ENCODE data around the gene IGFBP7.

IGFBP7 gene

DNA sequence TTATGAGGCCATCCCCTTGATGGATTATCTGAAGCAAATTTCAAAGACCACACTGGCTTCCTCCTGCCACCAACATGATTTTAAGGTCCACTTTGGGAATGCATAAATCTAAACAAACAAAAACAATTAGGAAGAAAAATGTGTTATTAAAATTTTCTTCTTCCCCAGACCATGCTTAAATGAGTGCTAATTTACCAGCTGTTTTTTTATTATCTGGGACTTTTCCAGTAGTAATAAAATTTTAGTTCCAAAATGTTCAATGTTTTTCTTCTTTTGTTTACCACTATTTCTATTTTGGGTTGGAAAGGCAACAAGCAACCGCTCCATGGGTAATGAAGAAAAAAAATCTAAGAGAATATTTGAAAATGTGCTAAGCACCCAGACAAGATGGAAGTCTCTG is 69.2 kb downstream of the IGFBP7 start:
- TF ChIP-seq Cebpa-rat (IDR thresholded peaks at IDR 0.05): no peak
- Histone ChIP-seq H3K4me3 (no peak overlapping the region), H3K27me3 (no peaks in the 10 kb centered on the region), H3K9me3 (replicated peaks in 1 of 11) (no peaks in the 10 kb centered on the region), H3K4me1 (peaks cover 0 to 23% (median 3%) of the 10 kb centered on the region in 10 experiments; a peak in 5 of 20 replicates), H3K9ac (no peak overlapping the region), H3K4me2 (no peak overlapping the region), H3K36me3 (peaks cover 0 to 86% (median 18%) of the 10 kb centered on the region in 11 experiments; a peak in 14 of 22 replicates), H3K27ac (no peak overlapping the region), H4K20me1 (peaks cover 0 to 10% (median 0%) of the 10 kb centered on the region in 11 experiments; a peak in 2 of 22 replicates)

DNA sequence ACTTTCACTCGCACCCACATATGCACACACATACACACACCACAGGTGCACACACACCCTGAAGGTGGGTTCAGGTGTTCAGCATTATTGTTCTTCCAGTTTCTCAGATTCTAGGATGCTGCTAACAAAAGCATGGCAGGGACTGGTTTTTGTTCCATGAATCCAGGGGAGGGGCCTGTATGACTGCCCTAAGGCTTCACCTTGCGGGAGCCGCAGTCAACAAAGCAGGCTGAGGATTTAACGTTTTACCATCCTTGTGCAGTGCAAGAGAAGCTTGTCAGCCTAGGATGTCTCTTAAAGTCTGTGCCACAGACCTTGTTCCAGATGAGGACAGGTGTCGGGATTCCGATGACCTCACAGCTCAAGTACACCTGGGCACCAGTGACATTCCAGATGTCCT is 69.7 kb downstream of the IGFBP7 start:
- Histone ChIP-seq H3K9ac (no peak overlapping the region), H3K4me3 (no peak overlapping the region), H4K20me1 (peaks cover 0 to 10% (median 0%) of the 10 kb centered on the region in 11 experiments; a peak in 2 of 22 replicates), H3K36me3 (peaks cover 0 to 82% (median 18%) of the 10 kb centered on the region in 11 experiments; a peak in 14 of 22 replicates), H3K9me3 (replicated peaks in 1 of 11) (no peaks in the 10 kb centered on the region), H3K4me2 (no peak overlapping the region), H3K4me1 (peaks cover 0 to 23% (median 3%) of the 10 kb centered on the region in 10 experiments; a peak in 5 of 20 replicates), H3K27me3 (no peaks in the 10 kb centered on the region), H3K27ac (no peak overlapping the region)
- no peak for TF ChIP-seq Cebpa-rat (IDR thresholded peaks at IDR 0.05)

DNA sequence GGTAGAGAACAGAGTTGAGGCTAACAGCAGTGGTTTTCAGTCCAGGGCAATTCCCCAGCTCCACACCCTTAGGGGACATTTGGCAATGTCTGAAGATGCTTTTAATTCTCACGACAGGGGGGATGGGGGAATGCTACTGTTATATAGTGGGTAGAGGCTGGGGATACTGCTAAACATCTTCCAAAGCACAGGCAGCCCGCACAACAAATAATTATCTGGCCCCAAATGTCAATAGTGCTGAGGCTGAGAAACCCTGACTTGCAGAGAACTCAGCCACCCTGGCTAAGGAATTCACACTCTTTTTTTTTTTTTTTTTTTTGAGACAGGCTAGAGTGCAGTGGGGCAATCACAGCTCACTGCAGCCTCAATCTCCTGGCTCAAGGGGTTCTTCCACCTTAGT is 70.8 kb downstream of the IGFBP7 start:
- Histone ChIP-seq H3K27ac (no peak overlapping the region), H3K4me1 (peaks cover 0 to 12% (median 3%) of the 10 kb centered on the region in 10 experiments; a peak in 5 of 20 replicates), H3K27me3 (no peaks in the 10 kb centered on the region), H3K9me3 (replicated peaks in 1 of 11) (no peaks in the 10 kb centered on the region), H3K4me3 (no peak overlapping the region), H3K9ac (no peak overlapping the region), H3K36me3 (peaks cover 0 to 73% (median 18%) of the 10 kb centered on the region in 11 experiments; a peak in 14 of 22 replicates), H4K20me1 (peaks cover 0 to 8% (median 0%) of the 10 kb centered on the region in 11 experiments; a peak in 2 of 22 replicates), H3K4me2 (no peak overlapping the region)
- no peak for TF ChIP-seq Cebpa-rat (IDR thresholded peaks at IDR 0.05)

DNA sequence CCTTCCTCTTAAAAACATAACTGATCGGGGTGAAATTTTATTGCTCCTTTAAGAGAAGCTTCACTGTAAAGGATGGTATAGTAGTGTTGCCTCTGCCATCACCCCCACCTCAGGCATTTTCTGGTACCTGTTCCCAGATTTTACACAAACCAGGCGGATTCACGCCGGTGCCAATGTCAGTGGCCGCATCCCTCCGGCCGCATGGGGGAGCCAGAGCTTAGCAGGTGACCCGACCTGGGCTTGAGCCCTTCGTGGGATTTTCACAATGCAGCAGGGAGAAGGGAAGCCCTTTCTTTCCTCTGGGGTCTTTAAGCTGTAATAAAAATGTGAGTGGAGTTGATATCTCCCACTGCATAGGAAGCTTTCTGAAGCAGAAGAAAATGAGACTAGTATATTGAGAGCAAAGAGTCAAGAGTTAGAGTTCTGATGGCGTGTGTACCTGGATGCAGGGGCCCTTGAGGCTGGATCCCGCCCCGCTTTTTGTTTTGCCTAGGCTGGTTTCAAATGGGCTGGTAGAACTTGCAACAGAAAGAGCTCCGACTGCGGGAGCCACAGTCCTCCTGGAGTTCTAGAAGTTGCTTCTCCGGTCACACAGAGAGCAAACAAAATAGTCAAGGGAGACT is 72.1 kb downstream of the IGFBP7 start:
- Histone ChIP-seq H3K27me3 (no peaks in the 10 kb centered on the region), H3K27ac (no peak overlapping the region), H3K4me3 (no peak overlapping the region), H3K9ac (no peak overlapping the region), H3K4me2 (no peak overlapping the region), H3K4me1 (no peaks in the 10 kb centered on the region), H3K36me3 (peaks cover 2 to 76% (median 26%) of the 10 kb centered on the region in 11 experiments; a peak in 19 of 22 replicates), H4K20me1 (peaks cover 0 to 5% (median 0%) of the 10 kb centered on the region in 11 experiments; a peak in 1 of 22 replicates), H3K9me3 (replicated peaks in 1 of 11) (no peaks in the 10 kb centered on the region)
- no peak for TF ChIP-seq Cebpa-rat (IDR thresholded peaks at IDR 0.05)

DNA sequence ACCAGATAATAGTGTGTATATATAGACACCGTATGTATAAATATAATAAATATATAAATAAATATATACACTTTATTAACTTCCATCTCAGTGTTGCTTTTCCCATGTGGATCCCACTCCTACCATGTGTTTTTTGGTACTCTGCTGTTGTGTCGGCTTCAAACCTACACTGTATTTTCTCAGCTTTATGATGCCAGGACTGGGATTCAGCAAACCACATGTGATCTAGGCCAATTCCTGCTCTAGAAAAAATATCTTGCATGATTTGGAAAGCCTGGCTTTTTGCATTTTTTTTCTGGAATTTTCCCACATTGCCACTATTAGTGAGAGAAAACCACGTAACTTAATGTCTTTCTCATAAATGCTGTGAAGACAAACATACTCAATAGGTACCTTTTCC is 75.7 kb downstream of the IGFBP7 start:
- Histone ChIP-seq H4K20me1 (peaks cover 0 to 17% (median 0%) of the 10 kb centered on the region in 11 experiments; a peak in 5 of 22 replicates), H3K4me3 (no peak overlapping the region), H3K4me2 (no peak overlapping the region), H3K36me3 (peaks cover 37 to 80% (median 56%) of the 10 kb centered on the region in 11 experiments), H3K27ac (no peak overlapping the region), H3K9me3 (replicated peaks in 1 of 11) (no peaks in the 10 kb centered on the region), H3K4me1 (no peaks in the 10 kb centered on the region), H3K9ac (no peak overlapping the region), H3K27me3 (no peaks in the 10 kb centered on the region)
- TF ChIP-seq Cebpa-rat (IDR thresholded peaks at IDR 0.05): no peak

DNA sequence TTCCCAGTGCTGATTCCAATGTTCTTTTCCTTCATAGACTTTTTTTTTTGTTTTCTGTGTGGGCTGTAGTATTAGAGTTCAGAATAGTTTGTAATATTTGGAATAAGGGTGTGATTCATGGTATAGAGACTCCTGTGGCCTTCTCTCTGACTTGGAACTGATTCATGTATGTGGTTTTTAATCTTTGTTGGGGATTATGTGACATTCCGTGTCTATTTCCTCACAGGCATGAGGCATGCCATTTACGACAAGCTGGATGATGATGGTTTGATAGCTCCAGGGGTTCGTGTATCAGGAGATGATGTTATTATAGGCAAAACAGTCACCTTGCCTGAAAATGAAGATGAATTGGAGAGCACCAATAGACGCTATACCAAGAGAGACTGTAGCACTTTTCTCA is 87.1 kb downstream of the IGFBP7 start:
- H3K4me2 ChIP-seq: no peak overlapping the region
- H3K4me3 ChIP-seq: no peak overlapping the region
- peaks cover 17 to 44% (median 34%) of the 10 kb centered on the region in 11 experiments; a peak in 21 of 22 replicates for H4K20me1 ChIP-seq
- 0 out of 20 replicates have a peak, but pooled peaks cover 0 to 5% (median 0%) of the 10 kb centered on the region in 10 experiments for H3K4me1 ChIP-seq
- H3K36me3 ChIP-seq: peaks cover 98 to 100% (median 100%) of the 10 kb centered on the region in 11 experiments
- H3K9me3 ChIP-seq (replicated peaks in 1 of 11): no peaks in the 10 kb centered on the region
- no peak overlapping the region for H3K9ac ChIP-seq
- no peak overlapping the region for H3K27ac ChIP-seq
- TF ChIP-seq Cebpa-rat (IDR thresholded peaks at IDR 0.05): no peak
- H3K27me3 ChIP-seq: no peaks in the 10 kb centered on the region

DNA sequence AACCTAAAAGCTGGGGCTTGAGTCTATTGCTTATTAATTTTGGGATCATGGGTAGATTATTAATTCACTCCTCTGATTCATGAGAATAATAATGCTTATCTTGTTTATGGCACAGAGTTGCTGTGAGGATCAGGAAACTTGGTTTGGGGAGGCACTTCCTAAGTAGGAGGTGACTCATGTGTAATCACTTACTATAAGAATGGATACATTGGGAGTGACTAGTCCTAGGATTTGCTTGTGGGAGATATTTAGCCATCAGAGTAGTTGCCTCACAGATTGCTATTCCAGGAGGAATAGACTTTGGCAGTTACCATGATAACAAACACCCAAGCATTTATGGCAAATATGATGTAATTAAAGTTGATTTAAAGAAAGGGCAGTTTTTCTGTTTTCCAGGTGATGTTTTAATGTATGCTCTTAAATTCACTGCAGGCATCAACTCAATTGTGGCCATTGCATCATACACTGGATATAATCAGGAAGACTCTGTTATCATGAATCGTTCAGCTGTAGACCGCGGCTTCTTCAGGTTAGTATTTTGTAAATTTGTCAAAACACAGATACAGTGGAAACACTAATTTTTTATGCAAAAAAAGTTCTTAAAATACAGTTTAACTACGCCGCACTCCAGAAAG is 89.6 kb downstream of the IGFBP7 start:
- Histone ChIP-seq H3K27ac (no peak overlapping the region), H3K36me3 (peaks cover 97 to 100% (median 98%) of the 10 kb centered on the region in 11 experiments)

DNA sequence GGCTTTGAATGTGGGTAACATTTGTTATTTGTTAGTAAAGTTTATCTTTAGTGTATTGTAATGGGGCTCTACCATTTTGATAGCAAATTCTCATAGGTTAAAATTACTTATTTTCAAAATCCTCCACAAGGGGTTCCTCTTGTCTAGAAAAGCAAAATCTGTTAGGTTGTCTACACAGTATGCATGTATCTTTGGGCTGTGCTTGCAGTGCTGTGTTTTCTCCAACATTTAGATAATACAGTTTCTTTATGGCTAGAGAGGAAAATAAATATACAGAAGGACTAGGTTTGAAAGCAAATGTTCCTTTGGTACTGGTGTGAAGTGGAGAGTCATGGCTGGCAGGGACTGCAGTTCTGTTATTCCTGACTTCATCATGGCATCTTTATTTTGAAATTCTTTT is 91.2 kb downstream of the IGFBP7 start:
- Histone ChIP-seq H3K9ac (no peak overlapping the region), H3K4me3 (no peak overlapping the region), H3K4me2 (no peak overlapping the region), H3K36me3 (peaks cover 97 to 100% (median 98%) of the 10 kb centered on the region in 11 experiments), H3K4me1 (0 out of 20 replicates have a peak, but pooled peaks cover 0 to 5% (median 0%) of the 10 kb centered on the region in 10 experiments), H3K9me3 (replicated peaks in 1 of 11) (no peaks in the 10 kb centered on the region), H3K27me3 (no peaks in the 10 kb centered on the region), H4K20me1 (peaks cover 15 to 55% (median 39%) of the 10 kb centered on the region in 11 experiments; a peak in 21 of 22 replicates), H3K27ac (no peak overlapping the region)
- TF ChIP-seq Cebpa-rat (IDR thresholded peaks at IDR 0.05): no peak

More for the DNA sequence above, 89.6 kb downstream of the IGFBP7 start:
- H3K4me1 ChIP-seq: 0 out of 20 replicates have a peak, but pooled peaks cover 0 to 5% (median 0%) of the 10 kb centered on the region in 10 experiments
- H3K27me3 ChIP-seq: no peaks in the 10 kb centered on the region
- H4K20me1 ChIP-seq: peaks cover 15 to 46% (median 37%) of the 10 kb centered on the region in 11 experiments; a peak in 21 of 22 replicates
- no peak overlapping the region for H3K4me2 ChIP-seq
- H3K9me3 ChIP-seq (replicated peaks in 1 of 11): no peaks in the 10 kb centered on the region
- H3K4me3 ChIP-seq: no peak overlapping the region
- no peak overlapping the region for H3K9ac ChIP-seq
- TF ChIP-seq Cebpa-rat (IDR thresholded peaks at IDR 0.05): no peak

DNA sequence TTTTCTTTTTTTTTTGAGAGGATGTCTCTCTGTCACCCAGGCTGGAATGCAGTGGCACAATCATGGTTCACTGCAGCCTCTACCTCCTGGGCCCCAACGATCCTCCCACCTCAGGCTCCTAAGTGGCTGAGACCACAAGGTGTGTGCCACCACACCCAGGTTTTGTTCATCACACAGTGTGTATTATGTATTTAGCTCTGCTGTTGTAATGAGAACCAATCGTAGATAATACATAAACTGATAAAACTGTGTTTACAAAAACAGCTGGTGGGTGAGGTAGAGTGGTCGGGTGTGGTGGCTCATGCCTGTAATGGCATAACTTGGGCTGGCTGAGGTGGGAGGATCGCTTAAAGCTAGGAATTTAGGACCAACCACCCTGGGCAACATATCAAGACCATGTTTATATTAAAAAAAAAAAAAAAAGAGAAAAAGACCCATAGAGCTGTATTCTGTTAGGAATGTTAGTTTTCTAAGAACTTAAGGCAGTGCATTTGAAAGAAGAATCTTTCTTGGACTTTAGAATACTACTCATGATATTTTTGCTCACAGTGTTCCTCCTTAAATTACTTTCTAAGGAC is 96.6 kb downstream of the IGFBP7 start:
- peaks cover 19 to 54% (median 38%) of the 10 kb centered on the region in 11 experiments; a peak in 20 of 22 replicates for H4K20me1 ChIP-seq
- no peaks in the 10 kb centered on the region for H3K4me1 ChIP-seq
- H3K36me3 ChIP-seq: peaks cover 97 to 100% (median 98%) of the 10 kb centered on the region in 11 experiments
- H3K4me3 ChIP-seq: no peak overlapping the region
- no peak for TF ChIP-seq Cebpa-rat (IDR thresholded peaks at IDR 0.05)
- no peaks in the 10 kb centered on the region for H3K27me3 ChIP-seq
- no peak overlapping the region for H3K27ac ChIP-seq
- no peak overlapping the region for H3K9ac ChIP-seq
- H3K4me2 ChIP-seq: no peak overlapping the region
- H3K9me3 ChIP-seq (replicated peaks in 1 of 11): no peaks in the 10 kb centered on the region
